G401 (cell line): ENCODE data around the gene SDK1. TPM values are rescaled to one million over a fixed set of nuclear protein-coding genes. Genes with fewer than 3 reads are reported as not detected.

Source experiments
- DNase-seq: peaks from one replicate; pipeline ENCODE4 v3.0.0-alpha.2; 2015; ENCODE audit warnings: low spot score
- in situ Hi-C: cut with HindIII; loops from 2 replicates; pipeline ENCODE4 v1.10.0; 2016; ENCODE audit warnings: low sequenced_read_pairs, mixed read lengths
- total RNA-seq: library from RNA; depleted of rRNA; stranded (reverse); fragments of >200 nt; shearing (Covaris generic); gene quantifications from 2 replicates; pipeline ENCODE4 v1.2.3, GENCODE V29; 2014

SDK1 gene
- total RNA-seq, 1 experiment from 2014 or later = not detected

DNA sequence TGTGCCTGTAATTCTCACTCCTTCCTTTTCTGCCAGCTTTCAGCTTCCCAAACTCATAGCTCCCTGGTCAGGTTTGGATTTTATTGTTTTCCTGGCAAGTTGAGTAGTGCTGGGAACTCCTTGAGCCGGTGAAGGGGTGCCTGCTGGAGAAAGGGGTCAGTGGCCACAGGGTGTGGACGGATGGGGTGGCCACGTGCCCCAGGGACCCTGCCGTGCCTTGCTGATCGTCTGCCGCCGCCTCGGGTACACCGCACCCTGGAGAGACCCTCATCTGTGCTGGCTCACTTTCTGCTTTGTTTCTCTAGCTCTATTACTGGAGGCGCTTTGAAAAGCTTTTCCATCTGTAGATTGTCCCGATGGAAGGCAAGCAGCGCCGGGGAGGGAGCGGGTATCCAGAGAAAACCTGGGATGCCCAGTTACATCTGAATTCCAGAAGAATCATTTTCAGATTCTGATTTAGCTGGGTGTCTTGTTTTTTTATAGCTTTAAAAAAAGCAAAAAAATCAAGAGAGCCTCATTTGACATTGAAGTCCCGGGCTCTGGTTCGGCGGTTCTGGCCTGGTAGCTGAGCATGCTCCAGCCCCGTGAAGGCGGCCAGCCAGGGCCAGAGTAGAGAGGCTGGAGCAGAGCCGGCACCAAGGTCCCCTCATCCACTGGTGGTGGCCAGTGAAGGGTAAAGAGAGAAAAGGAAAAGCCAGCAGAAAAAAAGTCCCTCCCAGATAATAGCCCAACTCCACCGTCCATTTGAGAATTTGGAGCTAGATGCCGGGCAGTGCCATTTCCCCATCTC, 870.1 kb downstream of the SDK1 start:
- DNase-seq = no peak
- in situ Hi-C loops = no loop called here

DNA sequence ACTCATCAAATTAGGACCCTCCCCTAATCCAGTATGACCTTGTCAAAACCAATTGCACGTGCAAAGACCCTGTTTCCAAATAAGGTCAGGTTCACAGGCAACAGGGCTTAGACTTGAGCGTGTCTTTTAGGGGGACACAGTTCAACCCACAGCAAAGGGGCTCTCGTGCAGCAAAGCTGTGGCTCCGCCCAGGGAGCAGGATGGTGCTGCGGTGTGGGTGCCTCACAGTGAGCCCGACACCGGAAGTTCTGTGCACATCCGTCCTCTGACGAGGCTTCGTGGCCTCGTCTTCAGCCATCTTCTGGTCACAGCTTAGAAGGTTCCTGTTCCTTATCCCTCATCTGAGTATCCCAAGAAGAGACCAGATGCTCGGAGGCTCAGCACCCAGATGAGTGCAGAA, 871.8 kb downstream of the SDK1 start:
- DNase-seq = no peak
- in situ Hi-C loops = no loop called here

DNA sequence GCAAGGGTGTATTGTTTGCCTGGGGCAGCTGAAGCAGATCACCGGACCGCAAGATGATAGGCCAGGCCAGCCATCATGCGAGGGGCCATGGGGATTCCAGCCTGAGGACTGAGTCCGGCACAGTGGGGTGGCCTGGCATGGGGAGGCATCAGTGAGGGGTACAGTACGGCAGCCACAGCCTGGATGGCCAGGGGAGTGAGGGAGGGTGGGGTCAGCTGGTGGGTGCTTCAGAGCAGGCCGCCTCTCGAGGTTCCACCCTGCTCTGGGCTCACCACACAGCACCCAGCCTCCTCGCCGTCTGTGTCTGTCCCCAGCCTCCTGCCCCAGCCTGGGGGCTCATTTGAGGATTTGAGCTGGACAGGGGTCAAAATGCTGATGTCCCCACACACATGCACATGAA, 872.6 kb downstream of the SDK1 start:
- in situ Hi-C loops = no loop called here
- no peak for DNase-seq

DNA sequence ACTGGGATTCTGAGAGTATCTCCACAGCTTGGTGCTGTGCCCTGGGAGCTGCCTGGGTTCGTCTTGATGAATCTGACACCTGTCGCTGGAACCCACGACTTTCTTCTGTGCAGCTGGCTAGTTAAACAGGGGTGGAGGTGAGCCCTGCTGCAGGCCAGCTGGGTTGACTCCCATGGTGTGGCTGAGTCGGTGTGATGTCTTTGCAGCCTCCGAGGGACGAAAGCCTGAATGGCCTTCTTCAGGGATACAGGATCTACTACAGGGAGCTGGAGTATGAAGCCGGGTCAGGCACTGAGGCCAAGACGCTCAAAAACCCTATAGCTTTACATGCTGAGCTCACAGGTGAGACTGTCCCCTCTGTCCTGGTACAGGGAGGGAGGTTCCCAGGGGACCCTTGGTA, 873.0 kb downstream of the SDK1 start:
- in situ Hi-C loops = no loop called here
- no peak for DNase-seq

DNA sequence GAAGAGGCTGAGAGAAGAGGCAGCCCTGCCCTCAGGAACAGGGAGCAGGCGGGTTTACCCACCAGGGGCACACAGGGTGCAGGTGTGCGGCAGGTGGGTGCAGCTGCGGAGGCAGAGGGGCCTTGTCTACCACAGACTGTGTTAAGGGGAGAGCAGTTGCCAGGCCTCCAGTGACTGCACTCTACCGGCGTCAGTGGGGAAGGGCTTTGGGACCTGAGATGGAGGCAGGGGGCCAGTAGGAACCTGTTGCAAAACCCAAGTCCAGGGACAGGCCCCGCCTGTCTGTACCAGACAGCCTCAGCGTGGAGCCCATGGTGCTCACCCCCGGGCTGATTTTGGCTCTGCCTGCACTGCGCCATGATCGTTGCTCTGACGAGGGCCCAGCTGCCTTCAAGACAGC, 873.4 kb downstream of the SDK1 start:
- in situ Hi-C loops = no loop called here
- no peak for DNase-seq

DNA sequence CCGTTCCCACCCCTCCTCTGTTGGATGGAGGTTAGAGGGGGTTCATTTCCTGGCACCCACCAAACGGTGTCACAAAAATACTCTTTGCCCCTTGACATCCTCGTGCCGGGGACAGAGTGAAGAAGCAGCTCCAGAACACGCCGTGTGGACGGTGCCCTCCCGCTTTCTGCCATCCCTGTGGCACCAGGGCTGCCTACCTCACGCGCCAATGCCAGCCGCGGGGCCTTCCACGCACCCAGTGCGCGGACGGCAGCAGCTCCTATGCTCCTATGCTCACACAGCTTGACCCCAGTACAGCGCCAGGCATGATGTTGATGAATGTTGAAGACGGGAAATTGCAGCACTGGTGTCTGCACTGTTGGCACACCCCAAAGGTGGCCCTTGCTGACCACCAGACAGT, 873.8 kb downstream of the SDK1 start:
- in situ Hi-C loops = no loop called here
- DNase-seq = no peak

DNA sequence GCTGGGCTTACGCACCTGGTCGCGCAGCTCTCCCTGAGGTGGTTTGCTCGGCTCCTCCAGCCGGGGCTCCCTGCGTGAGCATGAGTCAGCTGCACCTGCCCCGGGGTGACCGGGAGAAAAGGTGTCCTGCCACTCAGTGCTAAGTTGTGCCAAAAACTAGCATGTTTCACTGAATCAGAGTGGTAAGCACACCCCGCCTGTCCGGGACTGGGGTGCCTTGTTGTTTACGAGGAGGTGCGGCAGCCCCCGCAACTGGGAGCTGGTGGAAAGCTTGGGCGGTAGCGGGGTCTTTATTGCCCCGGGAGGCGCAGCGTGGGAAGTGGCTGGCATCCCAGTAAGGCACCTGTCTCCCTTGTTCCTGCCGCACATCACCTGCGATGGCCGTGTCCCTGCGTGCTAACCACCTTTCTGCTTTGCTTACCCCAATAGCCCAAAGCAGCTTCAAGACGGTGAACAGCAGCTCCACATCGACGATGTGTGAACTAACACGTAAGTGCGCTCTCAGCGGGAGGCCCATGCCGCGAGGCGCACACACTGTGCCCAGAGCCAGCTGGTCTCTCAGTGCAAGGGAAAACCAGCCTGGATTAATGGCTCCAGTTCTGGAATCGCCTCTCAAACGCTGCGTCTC, 874.4 kb downstream of the SDK1 start:
- in situ Hi-C loops = no loop called here
- no peak for DNase-seq

DNA sequence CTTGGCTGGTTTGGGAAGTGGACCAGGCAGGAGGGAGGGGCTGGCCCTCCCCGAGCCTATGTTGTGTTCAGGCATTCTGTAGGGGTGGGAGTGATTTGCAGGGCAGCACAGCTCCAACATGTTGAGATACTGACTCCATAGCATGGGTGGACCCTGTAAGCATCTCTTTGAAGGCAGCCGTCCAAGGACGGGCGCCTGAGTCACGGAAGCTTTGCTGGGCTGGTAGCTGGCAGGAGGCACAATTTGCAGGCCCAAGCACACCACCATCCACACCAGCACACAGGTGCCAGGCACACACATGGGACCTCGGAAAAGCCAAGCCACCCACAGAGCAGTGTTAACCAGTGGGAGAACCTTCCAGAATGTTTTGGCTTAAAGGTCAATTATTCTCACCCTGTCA, 875.9 kb downstream of the SDK1 start:
- DNase-seq = no peak
- in situ Hi-C loops = no loop called here

DNA sequence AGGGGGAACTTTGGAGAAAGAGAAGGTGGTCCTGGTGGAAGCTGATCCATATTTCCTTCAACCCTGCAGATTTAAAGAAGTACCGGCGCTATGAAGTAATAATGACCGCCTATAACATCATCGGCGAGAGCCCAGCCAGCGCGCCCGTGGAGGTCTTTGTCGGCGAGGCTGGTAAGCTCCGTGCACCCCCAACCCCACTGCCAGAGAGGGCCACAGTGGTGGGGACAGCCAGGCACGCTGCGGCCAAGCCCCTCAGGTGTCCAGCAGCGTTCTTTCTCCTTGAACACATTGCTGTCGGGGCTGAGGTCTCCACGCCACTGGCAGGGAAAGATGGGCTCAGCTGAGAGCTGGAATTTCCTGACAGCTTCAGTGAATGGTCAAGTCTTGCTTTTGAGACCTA, 877.4 kb downstream of the SDK1 start:
- in situ Hi-C loops = no loop called here
- DNase-seq = no peak

DNA sequence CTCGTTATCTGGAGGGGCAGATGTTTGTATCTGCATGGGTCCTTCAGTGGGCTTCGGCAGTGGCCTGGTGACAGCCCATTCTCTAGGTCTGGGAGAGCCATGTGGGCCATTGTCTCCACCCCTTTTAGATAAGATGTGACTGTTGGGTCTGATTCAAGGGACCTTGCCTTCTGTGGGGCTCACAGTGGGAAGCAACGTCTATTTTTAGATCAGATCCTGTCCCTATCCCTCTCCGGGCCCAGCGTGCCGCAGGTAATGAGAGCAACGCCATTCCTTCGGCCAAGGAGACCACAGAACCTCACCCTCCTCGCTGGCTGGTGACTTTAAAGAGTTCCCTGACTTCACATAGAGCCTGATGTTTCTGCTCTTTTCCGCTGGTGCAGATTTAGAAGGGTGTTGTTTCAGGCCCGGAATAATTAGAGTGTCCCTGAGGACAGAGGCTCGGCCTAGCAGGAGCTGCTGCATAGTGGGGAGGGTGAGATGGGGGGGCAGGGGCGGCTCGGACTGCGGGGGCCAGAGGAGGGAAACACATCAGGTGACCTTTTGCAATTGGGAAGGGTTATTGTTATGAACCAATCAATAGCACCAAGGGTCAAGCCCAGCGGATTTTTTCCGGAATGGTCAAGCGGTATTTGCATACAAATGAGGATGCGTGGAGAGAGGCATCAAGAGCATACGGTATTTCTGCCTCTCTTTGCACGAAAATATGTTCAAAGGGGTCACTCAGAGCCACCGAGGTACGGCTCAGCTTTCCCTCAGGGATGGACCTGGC, 878.0 kb downstream of the SDK1 start:
- in situ Hi-C loops = no loop called here
- no peak for DNase-seq

DNA sequence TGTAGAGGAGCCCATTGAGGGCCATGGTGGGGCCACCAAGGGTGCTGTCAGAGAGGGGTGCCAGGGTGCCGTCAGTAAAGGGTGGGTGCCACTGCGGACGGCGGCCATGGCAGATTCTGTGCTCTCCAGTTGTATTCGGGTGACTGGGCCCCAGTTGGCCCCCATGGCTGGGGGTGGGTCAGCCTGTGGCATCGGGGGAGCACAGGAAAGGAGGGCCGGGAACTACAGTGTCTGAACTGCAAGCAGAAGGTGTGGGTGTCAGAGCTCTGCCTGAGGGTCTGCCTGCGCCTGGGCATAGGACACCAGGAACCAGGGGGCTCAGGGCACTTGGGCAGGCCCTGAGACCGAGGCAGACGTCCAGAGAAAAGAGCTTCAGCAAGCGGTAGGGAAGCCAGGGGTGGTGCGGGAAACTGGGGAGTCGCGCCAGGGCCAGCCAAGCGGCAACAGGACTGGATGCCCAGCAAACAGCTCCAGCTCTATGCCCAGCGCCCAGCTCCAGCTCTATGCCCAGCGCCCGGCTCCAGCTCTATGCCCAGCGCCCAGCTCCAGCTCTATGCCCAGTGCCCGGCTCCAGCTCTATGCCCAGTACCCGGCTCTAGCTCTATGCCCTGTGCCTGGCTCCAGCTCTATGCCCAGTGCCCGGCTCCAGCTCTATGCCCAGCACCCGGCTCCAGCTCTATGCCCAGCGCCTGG, 878.8 kb downstream of the SDK1 start:
- no peak for DNase-seq
- in situ Hi-C loops = no loop called here

DNA sequence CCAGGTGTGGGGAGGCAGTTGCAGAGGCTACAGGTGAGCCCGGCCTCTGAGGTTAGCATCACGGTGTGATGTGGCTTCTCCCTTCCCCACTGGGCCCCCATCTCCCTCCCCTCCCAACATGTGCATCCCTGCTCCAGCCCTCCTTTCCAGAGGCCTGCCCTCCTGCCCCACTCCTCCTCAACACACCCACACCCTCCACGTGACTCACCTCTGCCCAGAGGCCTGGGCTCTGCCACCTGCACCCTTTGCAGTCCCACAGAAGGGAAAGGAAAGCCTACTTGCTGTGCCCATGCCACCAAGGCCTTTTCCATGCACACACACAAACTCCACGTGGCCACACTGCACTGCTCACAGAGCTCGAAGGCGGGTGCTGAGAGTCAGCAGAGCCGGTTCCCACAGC, 880.4 kb downstream of the SDK1 start:
- DNase-seq = no peak
- in situ Hi-C loops = no loop called here

DNA sequence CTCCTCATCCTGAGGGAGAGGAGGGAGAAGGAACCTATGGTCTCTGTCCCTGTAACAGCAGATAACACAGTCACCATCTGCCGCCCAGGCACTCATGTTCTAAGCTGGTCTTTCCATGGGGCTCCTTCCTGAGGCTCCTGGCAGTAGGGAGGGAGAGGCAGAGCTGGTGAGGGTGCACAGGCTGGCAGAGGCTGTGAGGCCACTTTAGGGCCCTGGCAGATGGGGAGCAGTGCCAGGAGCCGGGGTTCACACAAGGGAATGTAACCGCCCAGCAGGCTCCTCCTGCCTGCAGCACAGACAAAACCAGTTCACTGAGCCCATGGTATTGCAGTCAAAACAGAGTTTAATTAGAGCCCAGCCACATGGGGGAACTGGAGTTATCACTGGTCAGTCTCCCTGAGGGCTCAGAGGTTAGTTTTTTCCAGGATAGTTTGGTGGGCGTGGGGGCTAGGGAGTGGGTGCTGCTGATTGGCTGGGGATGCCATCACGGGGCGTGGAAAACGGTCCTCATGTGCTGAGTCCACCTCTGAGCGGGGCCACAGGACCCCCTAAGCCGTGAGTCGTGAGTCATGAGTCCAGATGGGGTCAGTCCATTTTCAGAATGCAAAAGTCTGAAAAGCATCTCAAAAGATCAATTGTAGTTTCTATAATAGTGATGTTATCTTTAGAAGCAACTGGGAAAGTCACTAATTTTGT, 881.7 kb downstream of the SDK1 start:
- DNase-seq = no peak
- in situ Hi-C loops = no loop called here

DNA sequence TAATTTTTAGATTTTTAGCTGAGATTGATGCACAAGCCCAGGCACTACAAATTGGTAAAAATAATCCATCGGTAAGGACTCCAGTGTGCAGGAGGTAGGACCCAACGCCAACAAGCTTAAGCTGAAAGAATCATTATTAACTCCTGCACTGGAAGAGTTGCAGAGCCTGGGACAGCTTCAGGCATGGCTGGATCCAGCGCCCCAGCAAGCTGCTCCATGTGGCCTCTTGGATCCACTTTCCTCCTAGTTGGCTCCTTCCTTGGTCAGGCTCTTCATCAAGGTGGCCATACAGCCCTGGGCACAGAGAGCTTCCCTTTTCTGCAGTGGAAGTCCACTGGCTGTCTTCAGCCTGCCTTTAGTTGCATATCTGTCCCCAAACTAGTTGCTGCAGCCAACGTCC, 883.6 kb downstream of the SDK1 start:
- in situ Hi-C loops = no loop called here
- DNase-seq = no peak

DNA sequence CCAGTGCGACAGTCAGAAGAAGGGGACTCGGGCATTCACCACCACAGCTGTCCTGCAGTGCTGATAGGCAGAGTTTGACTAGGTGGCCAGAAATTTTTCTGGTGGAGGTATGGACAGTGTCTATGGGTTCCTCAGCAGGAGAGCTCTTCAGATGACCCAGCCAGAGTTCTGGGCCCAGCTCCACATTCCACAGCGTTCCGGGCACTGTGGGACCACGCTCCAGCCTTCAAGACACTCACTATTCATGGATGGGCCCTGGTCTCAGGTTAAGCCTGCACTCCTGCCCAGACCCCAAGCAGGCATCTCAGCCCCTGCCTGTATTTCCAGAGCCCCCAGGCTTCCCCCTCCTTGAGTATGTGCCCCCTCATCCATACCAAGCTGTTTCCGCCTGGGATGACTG, 884.1 kb downstream of the SDK1 start:
- no peak for DNase-seq
- in situ Hi-C loops = no loop called here

DNA sequence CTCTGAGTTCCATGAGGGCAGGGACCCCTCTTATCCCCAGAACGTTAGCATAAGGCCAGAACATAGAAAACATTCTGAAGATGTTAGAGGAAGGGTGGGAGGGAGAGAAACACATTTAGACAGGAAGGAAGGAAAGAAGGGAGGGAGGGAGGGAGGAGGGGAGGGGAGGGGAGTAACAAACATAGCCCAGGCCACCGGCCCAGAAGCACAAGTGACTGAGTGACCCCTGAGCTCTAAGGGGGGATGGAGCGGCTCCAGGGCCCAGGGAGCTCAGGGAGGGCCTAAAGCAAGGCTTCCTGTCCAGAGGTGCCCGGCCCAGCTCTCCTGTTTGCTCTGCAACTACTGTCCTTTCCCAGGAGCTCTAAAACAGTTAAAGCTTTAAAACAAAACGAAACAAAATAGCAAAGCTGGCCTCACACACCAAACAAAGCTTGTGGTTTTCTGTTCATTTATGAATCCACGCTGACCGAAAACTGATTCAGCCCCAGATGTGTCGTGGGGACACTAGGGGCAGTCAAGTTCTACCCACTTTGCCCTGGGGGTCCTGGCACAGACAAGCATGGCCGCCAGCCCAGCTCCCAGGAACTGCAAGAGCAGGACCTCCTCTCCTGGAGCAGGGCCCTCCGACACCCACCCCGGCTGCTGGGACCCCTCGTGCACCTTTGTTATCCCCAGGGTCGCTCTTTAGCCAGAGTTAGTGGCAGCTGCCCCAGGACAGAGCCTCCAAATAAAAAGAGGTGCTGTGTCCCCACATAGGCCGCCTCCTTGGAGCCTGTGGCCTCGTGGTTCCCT, 884.9 kb downstream of the SDK1 start:
- in situ Hi-C loops = no loop called here
- no peak for DNase-seq

DNA sequence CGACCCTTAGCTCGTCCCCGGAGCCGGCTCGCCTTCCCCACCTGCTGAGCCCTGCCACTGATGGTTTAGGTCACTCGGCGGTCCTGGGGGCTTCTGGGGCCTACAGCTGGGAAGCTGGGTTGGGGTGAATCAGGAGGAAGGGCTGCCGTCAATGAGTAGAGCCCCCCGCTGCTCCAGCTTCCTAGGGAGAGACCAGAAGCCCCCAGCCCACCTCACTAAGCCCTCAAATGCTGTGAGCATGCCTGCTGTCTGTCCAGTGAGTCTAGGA, 885.4 kb downstream of the SDK1 start:
- in situ Hi-C loops = no loop called here
- DNase-seq = no peak

DNA sequence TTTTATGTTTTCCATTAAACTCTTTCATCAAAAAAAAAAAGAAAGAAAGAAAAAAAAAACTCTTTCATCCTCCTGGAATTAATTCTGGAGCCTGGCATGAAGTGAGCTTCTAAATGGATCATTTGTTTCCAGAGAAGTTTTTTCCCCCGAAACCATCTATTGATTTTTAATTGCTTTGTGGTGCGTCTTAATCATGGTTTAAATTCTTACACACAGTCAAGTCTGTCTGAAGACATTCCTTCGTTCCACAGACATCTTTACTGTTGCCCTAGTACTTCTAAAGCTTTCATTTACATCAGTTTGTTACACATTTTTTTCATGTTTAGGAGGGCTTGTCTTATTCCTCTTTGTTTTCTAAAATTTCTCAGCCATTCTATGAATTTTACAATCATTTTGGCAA, 887.6 kb downstream of the SDK1 start:
- in situ Hi-C loops = no loop called here
- DNase-seq = no peak

DNA sequence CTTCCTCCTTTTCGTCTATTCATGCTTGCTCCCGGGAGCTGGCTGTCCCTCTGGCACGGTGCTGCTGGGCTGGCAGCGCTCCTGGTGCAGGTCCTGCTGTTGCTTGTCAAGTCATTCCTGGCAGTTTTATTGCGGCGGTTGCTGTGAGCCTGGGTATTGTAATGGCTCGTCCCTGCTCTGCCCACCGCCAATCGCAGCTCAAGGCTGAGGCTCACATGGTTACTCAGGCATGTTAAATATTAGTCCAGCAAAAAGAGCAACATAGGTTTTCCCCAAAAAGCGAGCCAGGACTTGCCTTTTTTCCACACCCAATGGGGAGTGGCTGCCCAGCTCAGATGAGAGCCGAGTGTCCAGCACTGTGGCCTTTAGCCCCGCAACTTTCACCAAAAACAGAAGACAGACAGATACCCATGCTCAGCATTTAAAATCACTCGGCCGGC, 888.1 kb downstream of the SDK1 start:
- DNase-seq = peak; percentile 95
- in situ Hi-C loops = no loop called here
